ENCODE measurements around the gene EPS8.
"Not testable (repeated sequence)": the region's sequence is repeated elsewhere in the genome, so short reads cannot be mapped to it uniquely, and the experiment has no call there.

EPS8 gene

DNA sequence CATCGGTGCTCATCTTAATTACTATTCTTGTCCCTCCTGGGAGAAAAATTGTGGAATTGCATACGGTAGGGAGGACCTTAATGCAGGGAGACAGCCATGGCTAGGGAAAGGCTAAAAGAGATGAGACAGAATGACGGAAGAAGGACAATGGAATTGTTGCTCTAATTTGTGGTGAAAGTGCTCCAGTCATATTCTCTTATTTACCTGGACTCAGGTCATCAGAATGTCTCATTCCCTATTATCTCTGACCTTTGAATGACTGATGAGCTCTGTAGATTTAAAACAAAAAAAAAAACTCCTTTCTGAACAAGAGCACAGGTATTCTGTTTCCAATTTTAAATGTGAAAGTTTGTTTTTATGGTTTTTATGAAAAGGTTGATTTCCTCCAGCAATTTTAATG lies 8.6 kb upstream of the EPS8 start:
- DNase-seq = no peak

- no peak for DNase-seq
These were observed 7.4 kb upstream of the EPS8 start for GRCh38 chr12:15796493-15797141.

GRCh38 chr12:15794836-15795235 lies 5.6 kb upstream of the EPS8 start:
- no peak for DNase-seq

GRCh38 chr12:15794196-15794595 lies 5.0 kb upstream of the EPS8 start:
- DNase-seq = no peak

DNA sequence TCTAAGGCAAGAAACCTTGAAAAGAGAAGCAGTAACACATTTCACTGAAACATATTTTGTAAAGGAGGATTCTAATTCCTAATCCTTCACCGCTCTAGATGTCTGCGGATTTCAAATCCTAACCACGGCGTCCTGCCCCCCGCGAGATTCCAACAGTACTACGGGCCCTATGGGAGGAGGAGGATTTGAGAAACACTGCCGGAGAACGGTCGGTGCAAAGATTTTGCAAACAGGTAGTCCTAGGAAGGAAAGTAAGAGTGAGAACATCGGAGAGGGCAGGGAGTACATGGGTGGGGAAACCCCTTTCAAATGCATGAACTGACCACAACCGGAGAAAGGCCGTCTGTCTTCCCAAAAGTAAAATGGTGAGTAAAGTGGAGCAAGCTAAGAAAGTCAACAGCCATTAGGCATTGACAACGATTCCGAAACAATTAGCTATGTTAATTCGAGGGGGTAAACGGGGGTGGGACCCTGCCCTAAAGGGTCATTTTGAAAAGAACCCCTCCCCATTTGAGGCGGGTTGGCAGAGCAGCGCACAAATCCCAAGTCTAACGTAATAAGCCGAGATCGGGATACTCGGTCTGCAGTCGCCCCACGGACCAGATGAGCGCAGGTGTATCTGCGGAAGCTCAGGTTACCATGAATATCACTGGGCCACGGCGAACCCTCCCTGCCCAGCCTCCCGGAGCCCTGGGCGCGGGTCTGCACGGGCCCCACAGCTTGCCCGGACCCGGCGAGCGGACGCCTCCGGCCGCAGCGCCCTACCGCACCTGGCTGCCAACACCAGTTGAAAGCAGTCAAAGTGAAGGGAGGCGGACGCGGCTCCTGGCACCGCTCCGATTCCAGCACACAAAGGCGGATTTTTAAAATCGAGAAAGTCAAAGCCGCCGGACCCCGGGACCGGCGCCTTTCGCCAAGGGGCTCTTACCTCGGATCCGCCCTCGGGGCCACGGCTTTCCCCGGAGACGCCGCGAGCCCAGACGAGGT lies 662 bp downstream of the EPS8 start:
- peak; percentile 33 for DNase-seq

DNA sequence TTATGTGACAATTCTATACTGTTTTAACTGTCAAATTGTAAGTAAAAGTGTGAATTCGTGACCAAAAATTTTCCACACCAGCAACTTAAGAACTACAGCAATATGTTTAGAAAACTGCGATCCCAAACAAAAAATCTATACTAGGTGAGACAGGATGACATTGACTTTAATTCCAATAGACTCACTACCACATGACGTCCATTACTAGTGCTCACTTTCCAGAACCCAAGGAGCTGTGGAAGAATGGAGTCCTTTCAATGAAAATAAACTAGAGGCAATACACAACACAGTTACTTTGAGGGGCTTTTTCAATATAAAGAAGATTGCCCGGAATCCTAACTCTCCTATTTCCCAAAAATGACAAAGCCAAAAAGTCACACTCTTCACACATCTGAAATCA lies 1.4 kb downstream of the EPS8 start:
- DNase-seq = no peak

- DNase-seq = no peak
These were observed 2.4 kb downstream of the EPS8 start for GRCh38 chr12:15786772-15787171.

- DNase-seq = no peak
These were observed 5.9 kb downstream of the EPS8 start for GRCh38 chr12:15783288-15783687.

DNA sequence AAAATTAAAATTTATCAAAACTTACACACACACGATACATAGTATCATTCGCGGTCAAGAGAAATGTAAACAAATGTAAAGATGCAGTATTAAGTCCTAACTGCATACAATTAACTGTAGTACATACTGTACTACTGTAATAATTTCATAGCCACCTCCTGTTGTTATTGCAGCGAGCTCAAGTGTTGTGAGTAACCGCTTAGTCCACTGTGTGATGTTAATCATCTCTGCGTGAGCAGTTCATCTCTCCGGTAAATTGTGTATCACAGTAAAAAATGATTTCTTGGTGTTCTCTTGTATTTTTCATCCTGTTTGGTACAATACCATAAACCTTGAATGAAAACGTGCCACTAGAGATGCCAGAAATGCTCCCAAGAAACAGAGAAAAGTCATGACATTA lies 6.5 kb downstream of the EPS8 start:
- DNase-seq = no peak

DNA sequence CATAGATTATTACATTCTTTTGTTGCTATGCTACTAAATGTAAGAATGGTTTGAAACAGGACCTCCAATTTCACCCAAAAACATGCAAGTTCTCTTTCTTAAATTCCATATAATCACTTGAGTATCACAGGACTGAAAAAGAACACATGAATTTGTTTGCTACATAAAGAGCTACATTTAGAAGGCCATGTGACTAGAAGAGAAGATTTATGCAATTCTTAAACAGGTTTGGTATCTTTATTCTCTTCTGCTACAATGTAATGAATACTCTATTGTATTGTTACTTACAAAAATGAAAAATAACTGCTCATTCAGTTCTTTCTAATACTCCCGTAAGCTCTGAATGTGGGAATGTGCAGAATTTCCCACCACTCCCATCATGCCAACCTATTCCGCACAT lies 9.3 kb downstream of the EPS8 start:
- DNase-seq = no peak

DNA sequence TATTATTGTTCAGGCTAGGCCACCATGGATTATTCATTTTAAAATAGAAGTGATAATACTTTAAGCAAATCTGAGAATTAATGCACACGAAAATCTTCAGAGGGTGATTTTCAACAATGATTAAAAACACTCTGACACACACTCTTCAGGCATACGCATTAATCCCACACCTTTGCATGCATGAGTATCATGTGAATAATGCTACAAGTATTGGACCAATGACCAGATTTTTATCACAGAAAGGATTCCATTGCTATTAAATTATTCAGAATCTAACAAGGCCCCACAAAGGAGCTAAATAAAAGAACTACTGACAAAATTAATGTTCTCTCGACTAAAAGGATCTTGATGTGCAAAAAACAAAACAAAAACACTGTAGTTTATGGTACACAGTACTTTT lies 11.1 kb downstream of the EPS8 start:
- no peak for DNase-seq

DNA sequence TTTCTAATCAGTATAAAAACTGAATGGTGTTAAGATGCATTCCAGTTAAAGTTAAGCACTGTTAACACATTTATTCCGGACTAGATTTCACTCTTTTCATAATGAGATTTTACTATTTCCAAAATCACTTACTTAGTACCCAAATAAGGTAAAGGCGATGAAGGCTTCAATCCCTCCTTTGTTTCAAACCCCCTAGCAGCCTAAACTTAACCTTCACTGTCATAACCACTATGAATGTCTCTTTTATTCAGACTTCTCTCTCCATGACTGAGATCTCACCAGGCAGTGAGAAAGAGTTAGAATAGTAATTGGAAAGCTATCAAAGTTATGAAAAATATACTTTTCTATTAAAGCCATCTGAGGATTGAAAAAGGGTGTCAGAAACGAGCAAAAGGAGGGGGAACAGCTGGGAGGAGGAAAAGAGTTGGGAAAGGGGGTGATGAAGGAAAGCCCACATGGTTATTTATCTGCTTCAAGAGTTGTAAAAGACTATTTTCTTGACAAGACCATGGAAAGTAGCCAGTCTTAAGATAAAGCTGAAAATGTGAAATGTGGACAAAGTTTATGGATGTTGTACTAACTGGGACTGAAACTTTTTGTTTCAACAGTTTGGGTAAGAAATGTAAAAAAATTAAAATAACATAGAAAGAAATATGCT lies 11.7 kb downstream of the EPS8 start:
- no peak for DNase-seq

DNA sequence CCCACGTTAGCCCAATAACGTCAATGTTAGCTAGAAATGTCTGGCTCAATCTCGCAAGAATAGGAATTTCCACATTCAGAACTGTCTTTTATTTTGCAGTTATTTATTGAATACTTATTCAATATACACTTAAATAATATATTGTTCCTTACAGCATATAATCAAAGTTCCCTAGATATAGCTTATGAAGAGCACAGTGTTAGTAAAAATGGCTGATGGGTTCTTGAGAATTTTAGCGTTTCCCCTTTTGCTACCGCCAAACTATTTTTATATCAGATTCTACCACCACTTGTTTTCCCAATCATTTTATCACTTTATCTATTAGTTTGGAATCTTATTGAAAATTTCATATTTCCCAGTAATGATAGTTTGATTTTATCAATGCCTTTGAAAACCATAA lies 12.7 kb downstream of the EPS8 start:
- DNase-seq = no peak

DNA sequence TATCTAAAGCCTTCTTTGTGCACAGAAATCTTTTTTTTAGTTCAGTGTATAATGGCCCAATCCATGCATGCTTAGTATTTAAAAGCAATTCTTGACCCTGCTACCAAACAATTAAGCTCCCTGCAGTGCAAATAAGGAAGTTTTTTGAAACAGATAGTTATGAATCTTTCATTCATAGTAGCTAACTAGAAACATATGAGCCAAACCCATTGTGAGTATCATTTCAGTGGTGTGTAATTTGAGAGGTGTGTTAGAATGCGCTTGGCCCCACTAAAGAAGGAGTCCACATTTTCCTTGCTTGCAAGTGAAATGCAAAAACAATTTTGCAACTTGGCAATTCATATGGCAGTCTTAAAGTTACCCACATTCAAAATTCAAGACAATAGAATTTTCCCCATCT lies 14.4 kb downstream of the EPS8 start:
- no peak for DNase-seq

DNA sequence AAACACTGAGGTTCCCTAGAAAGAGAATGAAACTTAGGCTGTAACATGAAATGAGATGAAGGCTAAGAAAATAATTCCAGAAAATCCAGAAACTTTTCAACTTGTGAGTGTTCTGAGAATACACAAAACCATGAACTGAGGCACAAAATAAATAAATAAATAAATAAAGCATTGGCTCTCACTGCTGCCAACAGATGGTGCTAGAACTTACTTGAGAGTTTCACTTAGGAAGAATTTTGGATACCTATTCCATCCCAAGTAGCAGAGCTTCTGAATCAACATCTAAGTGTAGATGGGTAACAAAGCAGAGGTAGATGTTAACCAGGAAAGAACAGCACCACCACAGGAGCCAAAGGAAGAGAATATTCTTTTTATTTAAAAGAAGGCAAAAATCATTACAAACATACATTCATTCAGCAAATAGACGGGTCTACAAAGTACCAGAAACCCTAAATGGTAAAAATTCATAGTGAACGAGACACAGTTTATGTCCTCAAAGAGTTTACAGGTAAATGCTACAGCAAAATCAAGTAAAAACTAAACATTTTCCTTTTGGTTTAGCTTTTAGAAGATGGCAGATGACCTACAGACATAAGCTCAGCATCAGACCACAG lies 16.7 kb downstream of the EPS8 start:
- peak; percentile 7 for DNase-seq

DNA sequence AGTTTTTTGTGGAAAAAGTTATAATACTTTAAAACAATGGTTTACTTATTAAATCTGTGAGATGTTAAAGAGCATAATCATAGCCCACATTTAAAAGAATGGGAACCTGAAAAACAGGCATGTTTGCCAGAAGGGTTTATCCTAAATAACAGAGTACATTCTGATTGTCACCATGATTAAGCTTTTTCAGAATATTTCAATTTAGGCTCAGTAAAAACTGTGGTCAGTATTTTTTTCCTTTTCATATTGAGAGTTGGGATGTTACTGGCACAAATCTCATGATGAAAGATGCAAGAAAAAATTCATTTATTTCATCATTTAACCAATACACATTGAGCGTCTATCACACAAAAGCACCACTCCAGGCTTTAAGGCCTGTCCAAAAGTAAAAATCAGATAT lies 18.6 kb downstream of the EPS8 start:
- DNase-seq = no peak

DNA sequence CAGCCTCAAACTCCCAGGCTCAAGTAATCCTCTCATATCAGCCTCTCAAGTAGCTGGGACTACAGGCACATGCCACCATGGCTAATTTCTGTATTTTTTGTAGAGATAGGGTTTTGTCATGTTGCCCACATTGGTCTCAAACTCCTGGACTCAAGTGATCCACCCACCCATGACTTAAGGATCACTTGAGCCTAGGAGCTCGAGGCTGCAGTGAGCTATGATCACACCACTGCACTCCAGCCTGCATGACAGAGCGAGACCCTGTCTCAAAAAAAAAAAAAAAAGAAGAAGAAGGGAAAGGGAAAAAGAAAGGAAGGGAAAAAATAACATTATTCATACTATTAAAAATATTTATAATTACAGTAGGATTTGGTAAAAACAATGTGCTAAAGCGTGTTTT lies 19.2 kb downstream of the EPS8 start:
- DNase-seq = no peak

GRCh38 chr12:15769586-15769985 lies 19.6 kb downstream of the EPS8 start:
- DNase-seq = no peak

DNA sequence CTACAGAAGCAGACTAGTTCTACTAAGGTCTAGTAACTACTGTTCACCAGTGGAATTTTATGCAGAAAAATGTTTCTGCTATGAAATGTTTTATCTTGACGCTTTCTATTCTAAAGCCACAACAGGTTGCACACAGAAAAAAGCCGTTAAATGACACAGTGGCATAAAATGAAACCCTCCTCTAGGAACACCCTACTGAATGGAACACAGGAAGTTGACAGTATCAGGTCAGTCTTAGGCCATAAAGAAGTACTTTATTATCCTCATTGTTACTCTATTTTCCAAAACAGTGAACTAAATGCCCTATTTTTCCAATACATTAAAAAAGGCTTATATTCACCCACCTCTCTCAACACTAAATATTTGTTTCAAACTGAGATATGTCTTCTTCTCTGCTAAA lies 21.9 kb downstream of the EPS8 start:
- no peak for DNase-seq

DNA sequence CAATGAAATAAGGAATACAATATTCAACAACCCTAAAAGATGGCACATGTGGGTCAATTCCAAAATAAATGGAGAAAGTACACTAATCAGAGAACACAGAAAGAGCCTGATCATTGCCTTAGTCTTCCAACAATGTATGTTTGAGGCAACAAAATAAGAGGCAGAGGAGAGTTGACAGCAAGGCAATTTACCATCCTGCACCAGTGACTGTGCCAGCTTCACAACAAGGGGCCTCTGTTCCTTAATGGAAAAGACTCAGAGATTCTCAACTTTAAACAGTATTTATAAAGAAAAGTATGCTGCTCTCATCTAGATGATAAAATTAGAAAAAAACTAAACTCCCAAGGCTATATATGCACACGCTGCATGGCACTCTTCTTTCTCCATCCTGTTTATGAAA lies 25.9 kb downstream of the EPS8 start:
- DNase-seq = no peak

- not testable (repeated sequence) for DNase-seq
These were observed 27.0 kb downstream of the EPS8 start for GRCh38 chr12:15762162-15762561.

GRCh38 chr12:15757553-15758255 lies 31.5 kb downstream of the EPS8 start:
- DNase-seq = peak; percentile 77

- DNase-seq = peak; percentile 38
These were observed 32.4 kb downstream of the EPS8 start for GRCh38 chr12:15756822-15757221.
